Measurements from ENCODE around the gene MYCBPAP.
A peak's percentile ranks its signal among the peaks of the same experiment; 100 is the strongest.

- TF ChIP-seq EZH2 (IDR thresholded peaks at IDR 0.05), result no peak
- TF ChIP-seq POLR2A (IDR thresholded peaks at IDR 0.05; ENCODE audit: borderline replicate concordance, extremely low read depth, insufficient read depth, insufficient read length), result peak; percentile 64
- no peak for TF ChIP-seq CTCF (IDR thresholded peaks at IDR 0.05 in 2 of 3, conservative IDR thresholded peaks at IDR 0.05 in 1 of 3; ENCODE audit: borderline replicate concordance in 1 of 3, insufficient read depth in 1 of 3, low read depth in 2 of 3, low read length in 2 of 3)
- TF ChIP-seq CEBPB (IDR thresholded peaks at IDR 0.05; ENCODE audit: low read depth), result no peak
- peak; percentile 56 for TF ChIP-seq POLR2AphosphoS5 (IDR thresholded peaks at IDR 0.05; ENCODE audit: low read depth, low read length)
- no peak for TF ChIP-seq ZNF274 (IDR thresholded peaks at IDR 0.05; ENCODE audit: low read depth, low read length)
- no peak for TF ChIP-seq MAX (IDR thresholded peaks at IDR 0.05)
- no peak for TF ChIP-seq ATF3 (IDR thresholded peaks at IDR 0.05)
- TF ChIP-seq ELF1 (IDR thresholded peaks at IDR 0.05; ENCODE audit: borderline replicate concordance, low read depth), result no peak
- no peak for TF ChIP-seq YY1 (IDR thresholded peaks at IDR 0.05; ENCODE audit: extremely low read depth, insufficient replicate concordance, low read depth, low read length)
- no peak for TF ChIP-seq RAD21 (IDR thresholded peaks at IDR 0.05; ENCODE audit: low read depth)
- TF ChIP-seq JUND (IDR thresholded peaks at IDR 0.05), result no peak
- TF ChIP-seq ZFX (IDR thresholded peaks at IDR 0.05), result no peak
Measured at GRCh38 chr17:50560185-50560824, 52.1 kb downstream of the MYCBPAP start, which contains the start of gene CACNA1G.
